Natural killer cell (primary cell): Measurements from ENCODE around the gene VPS50. TPM values are rescaled to one million over a fixed set of nuclear protein-coding genes. Genes with fewer than 3 reads are reported as not detected.

ENCODE experiments used
- ATAC-seq, 3 donors: fragments of 150-1000 bp in 2 of 3; fragments of 200-7000 bp in 1 of 3; cut with Tn5 transposase; 1 replicate in 1 of 3; 2 replicates in 2 of 3; pipeline ENCODE4 v1.10.0; 2021; ENCODE audit warnings: mild to moderate bottlenecking in 2 of 3, moderate library complexity in 2 of 3
- DNase-seq, 2 donors: peaks; one replicate each; pipeline versions ENCODE4 v3.0.0 to v3.0.0-alpha.2; 2013 to 2021; ENCODE audit warnings: mixed read lengths in 1 of 2
- H3K27ac ChIP-seq: one replicate; pipeline ENCODE4 v1.5.1; 2013; ENCODE audit warnings: mild to moderate bottlenecking, low read length
- H3K27me3 ChIP-seq: one replicate; pipeline ENCODE4 v1.6.1; 2013; ENCODE audit warnings: low read length; ENCODE audit not compliant: control insufficient read depth, insufficient read depth
- H3K36me3 ChIP-seq: one replicate; pipeline ENCODE4 v1.6.1; 2013; ENCODE audit warnings: low read length; ENCODE audit not compliant: control insufficient read depth, insufficient read depth
- H3K4me1 ChIP-seq: one replicate; pipeline ENCODE4 v1.6.1; 2013; ENCODE audit warnings: low read length; ENCODE audit not compliant: control insufficient read depth, insufficient read depth
- H3K4me3 ChIP-seq: one replicate; pipeline ENCODE4 v1.5.1; 2013; ENCODE audit warnings: low read length
- H3K9me3 ChIP-seq: one replicate; pipeline ENCODE4 v1.6.1; 2013; ENCODE audit warnings: low read length; ENCODE audit not compliant: control insufficient read depth, insufficient read depth
- H3K27ac Mint-ChIP-seq, 2 donors: one replicate each; pipeline ENCODE4 v1.8.0; 2022; ENCODE audit warnings: mild to moderate bottlenecking in 2 of 2, mixed read lengths in 2 of 2, moderate library complexity in 1 of 2
- H3K27me3 Mint-ChIP-seq, 2 donors: one replicate each; pipeline ENCODE4 v1.8.0; 2022; ENCODE audit warnings: low read depth in 2 of 2, mixed read lengths in 2 of 2
- H3K36me3 Mint-ChIP-seq: one replicate; pipeline ENCODE4 v1.8.0; 2022; ENCODE audit warnings: mixed read lengths
- H3K4me1 Mint-ChIP-seq, 2 donors: one replicate each; pipeline ENCODE4 v1.8.0; 2022; ENCODE audit warnings: mixed read lengths in 2 of 2
- H3K4me3 Mint-ChIP-seq: one replicate; pipeline ENCODE4 v1.8.0; 2022; ENCODE audit warnings: mild to moderate bottlenecking, moderate library complexity, mixed read lengths
- H3K9me3 Mint-ChIP-seq, 2 donors: one replicate each; pipeline ENCODE4 v1.8.0; 2022; ENCODE audit warnings: mixed read lengths in 2 of 2
- CTCF ChIP-seq: fragments of 200-600 bp; IDR thresholded peaks from one replicate; pipeline ENCODE4 v1.8.0; 2022; ENCODE audit warnings: antibody characterized with exemption
- WGBS: methylation state at CpG from one replicate; pipeline ENCODE4 v1.1.7; 2013; ENCODE audit warnings: missing lambda C conversion rate; ENCODE audit not compliant: insufficient coverage; 5-methylcytosine and 5-hydroxymethylcytosine counted together
- intact Hi-C: fragments of 100-400 bp; cut with micrococcal nuclease; formaldehyde crosslinking; loops from one replicate; pipeline ENCODE4 v1.14.2; 2022
- total RNA-seq, 4 donors: library from RNA; stranded (reverse); fragments of 120-200 nt in 1 of 4; gene quantifications; one replicate each; pipeline versions ENCODE4 v1.2.3 to v1.2.4, GENCODE V29; 2013 to 2022

Gene VPS50
- total RNA-seq, 3 donors from 2014 or later (not counting 1 experiment from before 2014, with no cell fraction given): 29.0 to 32.8 (median 31.7) TPM

DNA sequence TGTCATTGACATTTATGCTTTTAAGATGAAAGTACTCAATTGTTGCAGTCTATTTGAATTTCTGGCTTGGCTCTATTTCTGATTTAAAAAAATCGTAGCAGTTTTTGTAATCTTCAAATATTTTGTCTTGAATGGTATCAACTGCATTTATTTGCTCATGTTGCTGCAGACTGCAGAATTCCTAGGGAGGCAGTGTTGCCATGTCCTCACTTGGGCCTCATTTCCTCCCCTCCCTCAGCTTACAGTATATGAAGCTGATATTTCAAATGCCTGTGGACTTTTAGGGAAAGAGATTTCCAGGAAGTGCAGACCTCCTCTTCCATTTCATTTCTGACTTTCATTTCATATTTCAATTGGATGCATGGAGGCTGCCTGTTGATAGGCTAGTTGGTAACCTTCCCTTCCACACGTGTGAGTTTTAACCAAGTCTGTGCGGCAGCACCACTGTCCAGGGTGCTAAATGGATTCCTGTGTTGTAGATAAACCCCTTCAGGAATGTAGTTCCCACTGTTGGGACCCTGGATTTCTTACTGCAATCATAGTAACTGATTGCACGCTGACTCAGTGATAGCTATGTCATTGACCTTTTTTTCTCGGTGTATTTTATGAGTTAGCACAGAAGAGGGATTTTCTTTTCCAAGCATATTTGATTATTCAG is 17.5 kb downstream of the VPS50 start:
- 95% methylated on average over 5 of the region's 5 CpGs for WGBS
- H3K36me3 Mint-ChIP-seq: no peaks in the 10 kb centered on the region
- TF ChIP-seq CTCF: no peak

GRCh38 chr7:93258661-93259060 is 26.5 kb downstream of the VPS50 start:
- ATAC-seq: no peak
- TF ChIP-seq CTCF: no peak
- intact Hi-C loops: no loop called here

More for the DNA sequence above, 17.5 kb downstream of the VPS50 start:
- DNase-seq (no peak), ATAC-seq (no peak)
- H3K4me3 Mint-ChIP-seq: no peak overlapping the region
- no peaks in the 10 kb centered on the region for H3K9me3 Mint-ChIP-seq
- Histone ChIP-seq H3K4me1 (no peaks in the 10 kb centered on the region), H3K36me3 (peaks cover 4% of the 10 kb centered on the region), H3K4me3 (no peak overlapping the region), H3K9me3 (no peaks in the 10 kb centered on the region), H3K27ac (no peak overlapping the region), H3K27me3 (no peaks in the 10 kb centered on the region)
- H3K27ac Mint-ChIP-seq: no peak overlapping the region
- intact Hi-C loops: loop anchor here (5.0 kb wide), 2 partner anchors 838 to 1148 kb away; no protein-coding TSS in a partner anchor
- H3K4me1 Mint-ChIP-seq: peaks cover 5% of the 10 kb centered on the region in 2 donors
- no peaks in the 10 kb centered on the region for H3K27me3 Mint-ChIP-seq

DNA sequence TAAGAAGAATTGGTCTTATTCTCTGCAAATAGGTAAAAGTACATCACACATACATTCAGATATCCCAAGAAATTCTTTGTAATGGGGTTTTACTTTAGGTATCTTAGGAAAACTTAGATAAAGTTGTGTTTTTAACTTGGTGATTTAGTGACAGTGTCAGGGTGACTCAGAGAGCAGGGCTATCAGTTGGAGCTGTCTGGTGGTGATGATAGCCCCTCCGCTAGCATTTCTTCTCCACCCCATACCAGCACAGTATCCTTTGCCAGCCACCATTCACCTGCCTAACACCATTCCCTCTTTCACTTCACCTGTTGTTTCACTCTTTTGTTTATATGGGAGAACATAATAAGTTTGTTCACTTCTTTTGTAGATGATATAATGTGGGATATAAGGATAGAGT is 30.4 kb downstream of the VPS50 start:
- WGBS: no CpG with 5 or more reads among the region's 1 CpG
- H3K27ac ChIP-seq: no peak overlapping the region
- Mint-ChIP-seq H3K27ac (no peak overlapping the region), H3K9me3 (no peaks in the 10 kb centered on the region), H3K27me3 (no peaks in the 10 kb centered on the region), H3K36me3 (no peaks in the 10 kb centered on the region), H3K4me1 (no peaks in the 10 kb centered on the region), H3K4me3 (no peak overlapping the region)
- no peak for DNase-seq
- H3K9me3 ChIP-seq: no peaks in the 10 kb centered on the region
- H3K27me3 ChIP-seq: no peaks in the 10 kb centered on the region
- intact Hi-C loops: no loop called here
- H3K36me3 ChIP-seq: peaks cover 26% of the 10 kb centered on the region
- H3K4me1 ChIP-seq: no peaks in the 10 kb centered on the region
- no peak for TF ChIP-seq CTCF
- H3K4me3 ChIP-seq: no peak overlapping the region
- no peak for ATAC-seq

More at GRCh38 chr7:93258661-93259060, 26.5 kb downstream of the VPS50 start:
- H3K27me3 ChIP-seq: no peaks in the 10 kb centered on the region
- no peaks in the 10 kb centered on the region for H3K4me1 ChIP-seq
- Mint-ChIP-seq H3K27ac (no peak overlapping the region), H3K27me3 (no peaks in the 10 kb centered on the region), H3K4me1 (peaks cover 0 to under 1% of the 10 kb centered on the region in 2 donors), H3K36me3 (no peaks in the 10 kb centered on the region), H3K4me3 (no peak overlapping the region), H3K9me3 (no peaks in the 10 kb centered on the region)
- no peaks in the 10 kb centered on the region for H3K9me3 ChIP-seq
- no peak overlapping the region for H3K4me3 ChIP-seq
- peaks cover 30% of the 10 kb centered on the region for H3K36me3 ChIP-seq
- H3K27ac ChIP-seq: no peak overlapping the region
- no peak for DNase-seq

DNA sequence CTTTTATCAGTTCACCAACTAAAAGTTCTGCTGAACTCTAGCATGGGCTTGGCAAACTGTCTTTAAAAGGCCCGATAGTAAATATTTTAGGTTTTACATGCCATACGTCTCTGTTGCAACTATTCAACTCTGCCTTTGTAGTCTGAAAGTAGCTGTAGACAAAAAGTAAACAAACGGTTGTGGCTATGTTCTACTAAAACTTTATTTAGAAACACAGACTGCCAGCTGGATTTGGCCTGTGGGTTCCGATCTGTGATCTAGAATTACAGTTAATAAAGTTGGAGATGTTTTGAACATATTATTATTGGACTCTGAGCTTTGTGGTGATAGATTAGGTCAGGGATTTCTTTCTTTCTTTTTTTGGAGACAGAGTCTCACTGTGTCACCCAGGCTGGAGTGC is 33.1 kb downstream of the VPS50 start:
- Histone ChIP-seq H3K27me3 (no peaks in the 10 kb centered on the region), H3K27ac (no peak overlapping the region), H3K36me3 (peaks cover 24% of the 10 kb centered on the region), H3K4me1 (no peaks in the 10 kb centered on the region), H3K9me3 (no peaks in the 10 kb centered on the region), H3K4me3 (no peak overlapping the region)
- no peak for DNase-seq
- H3K9me3 Mint-ChIP-seq: no peaks in the 10 kb centered on the region
- H3K4me3 Mint-ChIP-seq: no peak overlapping the region
- H3K27ac Mint-ChIP-seq: no peak overlapping the region
- 100% methylated on average over 3 of the region's 4 CpGs for WGBS
- no peaks in the 10 kb centered on the region for H3K36me3 Mint-ChIP-seq
- no peak for ATAC-seq
- H3K4me1 Mint-ChIP-seq: no peaks in the 10 kb centered on the region
- no peaks in the 10 kb centered on the region for H3K27me3 Mint-ChIP-seq
- intact Hi-C loops: no loop called here
- no peak for TF ChIP-seq CTCF
